Brain microvascular endothelial cell (primary cell): ENCODE data around the gene PSMB4.

Experiments used
- DNase-seq: peaks from one replicate; pipeline ENCODE4 v3.0.0-alpha.2; 2020
- H3K27ac ChIP-seq: fragments of 250-450 bp; sonication (Bioruptor Pico); 2 replicates; pipeline ENCODE4 v1.5.1; 2020; ENCODE audit warnings: mild to moderate bottlenecking, moderate library complexity
- H3K27me3 ChIP-seq: fragments of 250-450 bp; sonication (Bioruptor Pico); replicated peaks from 2 replicates; pipeline ENCODE4 v1.5.1; 2020; ENCODE audit warnings: mild to moderate bottlenecking
- H3K36me3 ChIP-seq: fragments of 250-450 bp; sonication (Bioruptor Pico); replicated peaks from 2 replicates; pipeline ENCODE4 v1.5.1; 2020; ENCODE audit warnings: mild to moderate bottlenecking
- H3K4me3 ChIP-seq: 2 replicates; pipeline ENCODE4 v1.5.1; 2011; ENCODE audit warnings: low read depth, mild to moderate bottlenecking, control low read depth, low read length, moderate library complexity
- CTCF ChIP-seq: IDR thresholded peaks from 2 replicates; pipeline ENCODE4 v1.5.1; 2011; ENCODE audit warnings: low read depth, mild to moderate bottlenecking, moderate library complexity, low read length, control low read depth, inconsistent platforms; ENCODE audit errors: missing control alignments
- in situ Hi-C: cut with HindIII; loops from 2 replicates; pipeline ENCODE4 v1.10.0; 2017; ENCODE audit warnings: low sequenced_read_pairs, low pct_ligation_motif_present

PSMB4 gene

GRCh38 chr1:151406176-151406575 lies 6.8 kb downstream of the PSMB4 start:
- in situ Hi-C loops = no loop called here
- Histone ChIP-seq H3K36me3 (peaks cover 83% of the 10 kb centered on the region), H3K27me3 (no peaks in the 10 kb centered on the region), H3K27ac (no peak overlapping the region), H3K4me3 (no peak overlapping the region)
- TF ChIP-seq CTCF = no peak
- DNase-seq = no peak

- no peaks in the 10 kb centered on the region for H3K27me3 ChIP-seq
- no peak for DNase-seq
- no peak overlapping the region for H3K27ac ChIP-seq
- no peak overlapping the region for H3K4me3 ChIP-seq
- in situ Hi-C loops = no loop called here
- TF ChIP-seq CTCF = no peak
- H3K36me3 ChIP-seq = peaks cover 81% of the 10 kb centered on the region
Measured at GRCh38 chr1:151407304-151407703, 7.9 kb downstream of the PSMB4 start.

- Histone ChIP-seq H3K36me3 (peaks cover 71% of the 10 kb centered on the region), H3K27me3 (no peaks in the 10 kb centered on the region), H3K4me3 (no peak overlapping the region), H3K27ac (no peak overlapping the region)
- DNase-seq = no peak
- no peak for TF ChIP-seq CTCF
- in situ Hi-C loops = no loop called here
Measured at GRCh38 chr1:151408891-151409290, 9.5 kb downstream of the PSMB4 start.

GRCh38 chr1:151411884-151412283 lies 12.5 kb downstream of the PSMB4 start:
- peaks cover 57% of the 10 kb centered on the region for H3K36me3 ChIP-seq
- DNase-seq = no peak
- in situ Hi-C loops = no loop called here
- no peak for TF ChIP-seq CTCF
- no peak overlapping the region for H3K27ac ChIP-seq
- no peak overlapping the region for H3K4me3 ChIP-seq
- H3K27me3 ChIP-seq = no peaks in the 10 kb centered on the region

- DNase-seq = peak; percentile 47
- TF ChIP-seq CTCF = no peak
- H3K4me3 ChIP-seq = no peak overlapping the region
- H3K36me3 ChIP-seq = peaks cover 22% of the 10 kb centered on the region
- no peak overlapping the region for H3K27ac ChIP-seq
- in situ Hi-C loops = no loop called here
- H3K27me3 ChIP-seq = no peaks in the 10 kb centered on the region
Measured at GRCh38 chr1:151416231-151416630, 16.9 kb downstream of the PSMB4 start.

GRCh38 chr1:151418081-151418480 lies 18.7 kb downstream of the PSMB4 start:
- H3K36me3 ChIP-seq = peaks cover 27% of the 10 kb centered on the region
- no peak overlapping the region for H3K27ac ChIP-seq
- no peak overlapping the region for H3K4me3 ChIP-seq
- H3K27me3 ChIP-seq = no peaks in the 10 kb centered on the region
- no peak for TF ChIP-seq CTCF
- in situ Hi-C loops = no loop called here
- DNase-seq = no peak
